ENCODE data around the gene UFL1.

DNA sequence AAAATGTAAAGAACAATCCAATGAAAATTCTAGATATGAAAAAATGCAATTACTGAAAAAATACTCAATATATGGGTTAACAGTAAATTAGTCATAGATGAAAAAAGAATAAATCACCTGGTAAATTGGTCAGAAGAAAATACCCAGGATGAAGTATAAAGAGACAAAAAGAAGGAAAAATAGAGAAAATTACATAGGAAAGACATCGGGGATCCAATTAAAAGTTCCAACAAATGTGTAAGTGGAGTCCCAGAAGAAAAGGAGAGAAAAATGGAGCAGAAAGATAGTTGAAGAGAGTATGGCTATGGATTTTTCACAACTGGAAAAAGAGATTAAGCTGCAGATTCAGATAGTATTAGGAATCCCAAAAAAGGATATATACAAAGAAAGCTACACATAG, 18.7 kb upstream of the UFL1 start:
- TF ChIP-seq EZH2 (IDR thresholded peaks at IDR 0.05; ENCODE audit: low read length) = no peak
- TF ChIP-seq, protein P1, sequence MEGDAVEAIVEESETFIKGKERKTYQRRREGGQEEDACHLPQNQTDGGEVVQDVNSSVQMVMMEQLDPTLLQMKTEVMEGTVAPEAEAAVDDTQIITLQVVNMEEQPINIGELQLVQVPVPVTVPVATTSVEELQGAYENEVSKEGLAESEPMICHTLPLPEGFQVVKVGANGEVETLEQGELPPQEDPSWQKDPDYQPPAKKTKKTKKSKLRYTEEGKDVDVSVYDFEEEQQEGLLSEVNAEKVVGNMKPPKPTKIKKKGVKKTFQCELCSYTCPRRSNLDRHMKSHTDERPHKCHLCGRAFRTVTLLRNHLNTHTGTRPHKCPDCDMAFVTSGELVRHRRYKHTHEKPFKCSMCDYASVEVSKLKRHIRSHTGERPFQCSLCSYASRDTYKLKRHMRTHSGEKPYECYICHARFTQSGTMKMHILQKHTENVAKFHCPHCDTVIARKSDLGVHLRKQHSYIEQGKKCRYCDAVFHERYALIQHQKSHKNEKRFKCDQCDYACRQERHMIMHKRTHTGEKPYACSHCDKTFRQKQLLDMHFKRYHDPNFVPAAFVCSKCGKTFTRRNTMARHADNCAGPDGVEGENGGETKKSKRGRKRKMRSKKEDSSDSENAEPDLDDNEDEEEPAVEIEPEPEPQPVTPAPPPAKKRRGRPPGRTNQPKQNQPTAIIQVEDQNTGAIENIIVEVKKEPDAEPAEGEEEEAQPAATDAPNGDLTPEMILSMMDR (optimal IDR thresholded peaks at IDR 0.05 in 1 of 3, IDR thresholded peaks at IDR 0.05 in 1 of 3, conservative IDR thresholded peaks at IDR 0.05 in 1 of 3; ENCODE audit: extremely low read depth in 1 of 3, insufficient read depth in 2 of 3, low read length in 3 of 3) = no peak
